Glutamatergic neuron (in vitro differentiated cells): ENCODE results near the gene VAX1. TPM values are rescaled to one million over a fixed set of nuclear protein-coding genes. Genes with fewer than 3 reads are reported as not detected.

Experiments used
- DNase-seq: peaks from one replicate; pipeline ENCODE4 v3.0.0; 2022
- H3K27ac Mint-ChIP-seq: one replicate; pipeline ENCODE4 v1.8.0; 2020; ENCODE audit warnings: mild to moderate bottlenecking, mixed read lengths, inconsistent platforms; ENCODE audit not compliant: unreplicated experiment
- H3K27me3 Mint-ChIP-seq: one replicate; pipeline ENCODE4 v1.8.0; 2020; ENCODE audit warnings: mild to moderate bottlenecking, moderate library complexity, mixed read lengths, inconsistent platforms; ENCODE audit not compliant: unreplicated experiment
- H3K36me3 Mint-ChIP-seq: one replicate; pipeline ENCODE4 v1.8.0; 2020; ENCODE audit warnings: mild to moderate bottlenecking, mixed read lengths, inconsistent platforms; ENCODE audit not compliant: unreplicated experiment
- H3K4me1 Mint-ChIP-seq: one replicate; pipeline ENCODE4 v1.8.0; 2020; ENCODE audit warnings: mild to moderate bottlenecking, low read depth, mixed read lengths, inconsistent platforms; ENCODE audit not compliant: unreplicated experiment
- H3K4me3 Mint-ChIP-seq: one replicate; pipeline ENCODE4 v1.8.0; 2020; ENCODE audit warnings: mild to moderate bottlenecking, mixed read lengths, inconsistent platforms; ENCODE audit not compliant: unreplicated experiment
- H3K9me3 Mint-ChIP-seq: one replicate; pipeline ENCODE4 v1.8.0; 2020; ENCODE audit warnings: mild to moderate bottlenecking, moderate library complexity, mixed read lengths, inconsistent platforms; ENCODE audit not compliant: unreplicated experiment
- total RNA-seq: library from RNA; stranded (reverse); fragmentation: NEBNext Ultra II Directional; extraction: Animal tissue kit (Norgen Biotek cat#: 25700); gene quantifications from one replicate; pipeline ENCODE4 v1.2.1, GENCODE V29; 2021; ENCODE audit not compliant: unreplicated experiment
- TF ChIP-seq, protein P1 (sequence below): fragments of 200-600 bp; sonication (generic); IDR thresholded peaks from one replicate; pipeline ENCODE4 v1.5.0; 2021; ENCODE audit not compliant: partially characterized antibody, unreplicated experiment

The VAX1 gene
- total RNA-seq, 1 donor from 2014 or later, result 0.27 TPM

- H3K27me3 Mint-ChIP-seq, result peaks cover 45% of the 10 kb centered on the region
- H3K9me3 Mint-ChIP-seq, result peaks cover 17% of the 10 kb centered on the region
- no peak overlapping the region for H3K27ac Mint-ChIP-seq
- TF ChIP-seq, protein P1, sequence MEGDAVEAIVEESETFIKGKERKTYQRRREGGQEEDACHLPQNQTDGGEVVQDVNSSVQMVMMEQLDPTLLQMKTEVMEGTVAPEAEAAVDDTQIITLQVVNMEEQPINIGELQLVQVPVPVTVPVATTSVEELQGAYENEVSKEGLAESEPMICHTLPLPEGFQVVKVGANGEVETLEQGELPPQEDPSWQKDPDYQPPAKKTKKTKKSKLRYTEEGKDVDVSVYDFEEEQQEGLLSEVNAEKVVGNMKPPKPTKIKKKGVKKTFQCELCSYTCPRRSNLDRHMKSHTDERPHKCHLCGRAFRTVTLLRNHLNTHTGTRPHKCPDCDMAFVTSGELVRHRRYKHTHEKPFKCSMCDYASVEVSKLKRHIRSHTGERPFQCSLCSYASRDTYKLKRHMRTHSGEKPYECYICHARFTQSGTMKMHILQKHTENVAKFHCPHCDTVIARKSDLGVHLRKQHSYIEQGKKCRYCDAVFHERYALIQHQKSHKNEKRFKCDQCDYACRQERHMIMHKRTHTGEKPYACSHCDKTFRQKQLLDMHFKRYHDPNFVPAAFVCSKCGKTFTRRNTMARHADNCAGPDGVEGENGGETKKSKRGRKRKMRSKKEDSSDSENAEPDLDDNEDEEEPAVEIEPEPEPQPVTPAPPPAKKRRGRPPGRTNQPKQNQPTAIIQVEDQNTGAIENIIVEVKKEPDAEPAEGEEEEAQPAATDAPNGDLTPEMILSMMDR, result no peak
- H3K4me1 Mint-ChIP-seq, result peaks cover 13% of the 10 kb centered on the region
- DNase-seq, result peak; percentile 58
- no peaks in the 10 kb centered on the region for H3K36me3 Mint-ChIP-seq
- H3K4me3 Mint-ChIP-seq, result peak overlapping the region; percentile 83
These were observed 799 bp downstream of the VAX1 start for GRCh38 chr10:117137031-117137910.

DNA sequence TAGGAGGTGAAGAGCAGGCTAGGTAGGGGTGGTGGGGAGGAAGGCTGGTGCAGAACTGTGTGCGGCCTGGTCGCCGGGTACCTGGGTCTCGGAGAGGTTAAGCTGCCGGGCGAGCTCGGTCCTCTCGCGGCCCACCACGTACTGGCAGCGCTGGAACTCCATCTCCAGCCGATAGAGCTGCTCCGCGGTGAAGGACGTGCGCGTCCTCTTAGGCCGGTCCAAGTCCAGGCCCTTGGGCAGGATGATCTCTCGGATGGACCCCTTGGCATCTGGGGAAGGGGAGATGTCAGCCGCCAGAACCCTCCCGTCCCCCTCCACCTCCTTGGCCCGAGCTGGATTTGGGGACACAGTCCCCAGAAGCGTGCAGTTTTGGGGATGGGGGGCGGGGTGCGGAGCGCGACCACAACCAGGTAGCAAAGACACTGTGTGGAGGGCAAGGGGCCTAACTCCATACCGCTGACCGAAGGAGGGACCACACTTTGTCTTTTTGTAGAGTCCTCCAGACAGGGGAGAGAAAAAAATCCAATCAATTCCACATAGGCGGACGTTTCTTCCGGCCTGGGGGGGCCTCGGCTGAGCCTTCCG is 1.6 kb downstream of the VAX1 start:
- H3K27ac Mint-ChIP-seq, result no peak overlapping the region
- peaks cover 16% of the 10 kb centered on the region for H3K4me1 Mint-ChIP-seq
- no peaks in the 10 kb centered on the region for H3K36me3 Mint-ChIP-seq
- no peak for DNase-seq
- TF ChIP-seq, protein P1, result no peak
- peaks cover 16% of the 10 kb centered on the region for H3K9me3 Mint-ChIP-seq
- peak overlapping the region; percentile 73 for H3K4me3 Mint-ChIP-seq
- H3K27me3 Mint-ChIP-seq, result peaks cover 46% of the 10 kb centered on the region

DNA sequence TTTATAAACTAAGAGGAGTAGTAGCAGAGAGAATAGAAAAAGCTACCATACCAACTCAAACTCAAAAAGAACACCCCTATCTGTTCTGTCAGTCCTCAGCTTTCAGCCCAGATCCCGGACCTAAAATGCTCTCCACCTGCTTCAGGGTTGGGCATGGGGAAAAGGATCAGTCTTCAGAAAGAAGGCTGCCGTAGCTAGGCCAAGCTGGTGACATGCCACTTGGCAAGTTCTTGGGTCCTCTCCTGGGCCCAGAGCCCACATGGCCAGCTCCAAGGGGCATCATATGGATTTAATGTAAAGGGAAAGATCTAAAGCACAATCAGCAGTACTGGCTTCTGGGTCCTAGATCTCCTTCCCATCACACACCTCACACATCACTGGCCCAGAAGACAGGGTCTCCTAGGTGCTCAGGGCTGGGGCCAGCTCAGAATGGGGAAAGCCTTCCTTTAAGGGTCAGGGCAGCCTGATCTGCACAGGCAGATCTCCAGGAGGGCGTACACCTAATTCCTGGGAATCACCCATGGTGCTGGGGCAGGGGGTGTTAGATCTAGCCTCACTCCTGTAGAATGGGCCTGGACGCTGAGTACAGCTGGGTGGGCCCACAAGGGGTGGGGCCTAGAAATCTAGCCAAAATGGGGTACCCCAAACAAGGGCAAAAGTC is 2.5 kb downstream of the VAX1 start:
- H3K4me3 Mint-ChIP-seq, result peak overlapping the region; percentile 58
- DNase-seq, result no peak
- no peaks in the 10 kb centered on the region for H3K36me3 Mint-ChIP-seq
- peaks cover 16% of the 10 kb centered on the region for H3K4me1 Mint-ChIP-seq
- TF ChIP-seq, protein P1, result no peak
- peaks cover 50% of the 10 kb centered on the region for H3K27me3 Mint-ChIP-seq
- H3K27ac Mint-ChIP-seq, result no peak overlapping the region
- H3K9me3 Mint-ChIP-seq, result peaks cover 14% of the 10 kb centered on the region

DNA sequence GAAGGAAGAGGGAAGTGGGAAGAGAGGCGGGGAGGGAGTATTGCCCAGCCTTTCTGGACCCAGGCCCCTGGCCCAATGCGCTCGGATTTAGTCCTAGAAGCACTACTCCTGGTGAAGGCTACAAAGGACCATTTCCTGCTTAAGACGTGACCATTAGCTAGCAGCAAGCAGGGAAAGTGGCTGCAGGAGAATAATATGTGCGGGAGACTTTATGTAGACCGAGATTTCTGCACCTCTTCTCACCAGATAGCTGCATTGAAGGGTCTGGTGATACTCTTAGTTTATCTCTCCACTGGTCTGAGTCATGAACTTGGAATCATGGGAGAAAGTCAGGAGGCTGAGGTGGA is 3.1 kb downstream of the VAX1 start:
- no peak overlapping the region for H3K4me3 Mint-ChIP-seq
- TF ChIP-seq, protein P1, result no peak
- peaks cover 16% of the 10 kb centered on the region for H3K4me1 Mint-ChIP-seq
- H3K27me3 Mint-ChIP-seq, result peaks cover 50% of the 10 kb centered on the region
- peaks cover 14% of the 10 kb centered on the region for H3K9me3 Mint-ChIP-seq
- no peak for DNase-seq
- H3K36me3 Mint-ChIP-seq, result no peaks in the 10 kb centered on the region
- no peak overlapping the region for H3K27ac Mint-ChIP-seq
